HEK293T (cell line): Measurements from ENCODE around the gene MPV17L.

Source experiments
- ARNT ChIP-seq: fragments of 450-650 bp; IDR thresholded peaks from 2 replicates; pipeline ENCODE4 v1.6.1; 2017; ENCODE audit warnings: mild to moderate bottlenecking
- BHLHE40 ChIP-seq: fragments of 450-650 bp; IDR thresholded peaks from 2 replicates; pipeline ENCODE4 v1.6.1; 2016; ENCODE audit warnings: mild to moderate bottlenecking, moderate library complexity, borderline replicate concordance
- CTBP1 ChIP-seq: fragments of 450-650 bp; IDR thresholded peaks from 2 replicates; pipeline ENCODE4 v1.6.1; 2016; ENCODE audit warnings: borderline replicate concordance
- ELF4 ChIP-seq: fragments of 450-650 bp; IDR thresholded peaks from 2 replicates; pipeline ENCODE4 v1.6.1; 2017; ENCODE audit warnings: antibody characterized with exemption
- FOXA1 ChIP-seq: fragments of 450-650 bp; IDR thresholded peaks from 2 replicates; pipeline ENCODE4 v1.6.1; 2016; ENCODE audit warnings: mild to moderate bottlenecking
- FOXK2 ChIP-seq: fragments of 450-650 bp; IDR thresholded peaks from 2 replicates; pipeline ENCODE4 v1.6.1; 2016; ENCODE audit warnings: mild to moderate bottlenecking
- HDGF ChIP-seq: fragments of 450-650 bp; IDR thresholded peaks from 2 replicates; pipeline ENCODE4 v1.6.1; 2017; ENCODE audit warnings: antibody characterized with exemption, borderline replicate concordance
- L3MBTL2 ChIP-seq: fragments of 450-650 bp; conservative IDR thresholded peaks from 2 replicates; pipeline ENCODE4 v1.6.1; 2016; ENCODE audit warnings: mild to moderate bottlenecking
- NFRKB ChIP-seq: fragments of 450-650 bp; IDR thresholded peaks from 2 replicates; pipeline ENCODE4 v1.6.1; 2016; ENCODE audit warnings: mild to moderate bottlenecking, moderate library complexity
- PKNOX1 ChIP-seq: fragments of 450-650 bp; IDR thresholded peaks from 2 replicates; pipeline ENCODE4 v1.6.1; 2016
- SP1 ChIP-seq: fragments of 450-650 bp; IDR thresholded peaks from 2 replicates; pipeline ENCODE4 v1.6.1; 2017
- SUZ12 ChIP-seq: fragments of 450-650 bp; IDR thresholded peaks from 2 replicates; pipeline ENCODE4 v1.6.1; 2016; ENCODE audit warnings: mild to moderate bottlenecking
- TARDBP ChIP-seq: fragments of 450-650 bp; IDR thresholded peaks from 2 replicates; pipeline ENCODE4 v1.6.1; 2016
- ZNF384 ChIP-seq: fragments of 450-650 bp; IDR thresholded peaks from 2 replicates; pipeline ENCODE4 v1.6.1; 2016

GRCh38 chr16:15404792-15405191, 9.2 kb downstream of the MPV17L start:
- TF ChIP-seq PKNOX1 (no peak), SP1 (no peak), BHLHE40 (no peak), HDGF (no peak), ELF4 (no peak), ARNT (no peak), SUZ12 (no peak), ZNF384 (no peak), NFRKB (no peak), FOXA1 (no peak), FOXK2 (no peak), L3MBTL2 (no peak), CTBP1 (no peak), TARDBP (no peak)
